GM19238 (cell line): ENCODE data around the gene MIB1.
"Not testable (repeated sequence)": the region's sequence is repeated elsewhere in the genome, so short reads cannot be mapped to it uniquely, and the experiment has no call there.

Experiments used
- DNase-seq: peaks from one replicate; pipeline ENCODE4 v3.0.0; 2011; ENCODE audit warnings: low spot score; ENCODE audit not compliant: insufficient read length

MIB1 gene

DNA sequence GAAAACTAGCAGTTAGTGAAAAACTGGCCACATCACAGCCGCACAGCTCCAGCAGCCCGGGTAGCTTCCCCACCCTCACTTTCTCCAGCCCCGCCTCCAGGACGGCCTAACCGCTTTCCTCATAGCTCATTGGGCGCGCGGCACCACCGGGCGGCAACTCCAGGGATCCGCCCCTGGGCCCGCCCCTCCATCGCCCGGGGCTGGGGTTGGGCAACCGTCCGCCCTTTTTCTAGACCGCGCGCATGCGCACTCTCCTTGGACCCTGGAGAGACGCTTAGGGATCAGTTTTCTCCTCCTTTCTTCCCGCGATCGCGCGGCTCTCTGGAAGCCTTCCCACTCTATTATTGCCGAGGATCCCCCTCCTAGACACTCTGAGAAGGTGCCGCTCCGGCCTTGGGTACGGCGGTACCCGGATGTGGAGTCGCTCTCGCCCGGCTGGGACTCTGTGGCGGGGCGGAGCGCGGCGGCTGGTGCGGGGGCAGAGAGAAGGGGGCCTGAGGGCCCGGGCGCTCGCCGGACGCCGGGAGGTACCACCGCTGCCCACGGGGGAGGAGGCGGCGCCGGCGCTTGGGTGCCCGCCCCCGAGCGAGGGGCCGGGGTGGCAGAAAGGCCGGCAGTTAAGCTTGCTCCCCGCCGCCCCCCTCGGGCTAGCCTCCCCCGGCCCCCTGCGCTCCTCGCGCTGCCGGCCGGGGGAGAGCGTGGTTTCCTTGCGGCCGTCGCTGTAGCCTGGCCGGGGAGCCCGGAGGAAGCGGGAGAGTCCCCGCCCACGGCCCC lies at the start of gene MIB1:
Gene MIB1 (plus strand): TSS at position 255 of the 774 bp plus-strand sequence. CDS start 792 bp downstream, outside the sequence.
- DNase-seq = peak; percentile 88

DNA sequence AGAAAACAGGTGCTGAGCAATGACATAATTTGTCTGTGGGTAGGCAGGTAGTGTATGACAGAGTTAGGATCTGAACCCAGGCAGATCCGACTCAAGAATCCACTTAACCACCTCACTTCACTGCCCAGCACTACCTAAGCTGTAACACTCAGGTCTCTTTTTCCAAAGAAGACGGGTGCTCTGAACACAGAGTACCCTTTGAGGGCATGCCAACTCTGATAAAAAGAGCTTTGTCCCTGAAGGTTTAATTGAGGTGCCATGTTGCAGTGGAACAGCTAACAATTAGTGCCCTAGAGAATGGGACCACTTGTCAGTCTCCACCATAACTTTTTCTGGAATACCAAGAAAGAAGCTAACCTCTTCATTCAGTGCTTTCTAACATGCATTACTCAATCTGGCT lies 47.3 kb upstream of the MIB1 start:
- DNase-seq = no peak

DNA sequence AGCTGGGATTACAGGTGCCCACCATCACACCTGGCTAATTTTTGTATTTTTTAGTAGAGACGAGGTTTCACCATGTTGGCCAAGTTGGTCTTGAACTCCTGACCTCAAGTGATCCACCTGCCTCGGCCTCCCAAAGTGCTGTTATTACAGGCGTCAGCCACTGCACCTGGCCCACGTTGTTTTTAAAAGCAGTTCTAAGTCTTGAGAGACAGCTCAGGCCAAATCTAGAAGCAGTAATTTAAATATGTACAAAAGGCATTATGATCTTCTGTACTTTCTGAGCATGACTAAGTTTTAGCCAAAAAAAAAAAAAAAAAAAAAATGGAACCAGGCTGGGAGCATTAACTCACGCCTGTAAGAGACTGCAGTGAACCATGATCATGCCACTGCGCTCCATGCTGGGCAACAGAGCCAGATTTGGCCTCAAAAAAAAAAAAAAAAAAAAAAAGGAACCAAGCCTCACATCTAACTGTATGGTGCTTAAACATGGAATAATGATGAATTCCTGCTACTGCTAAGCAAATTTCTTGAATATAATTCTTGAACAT lies 40.0 kb upstream of the MIB1 start:
- DNase-seq = no peak

DNA sequence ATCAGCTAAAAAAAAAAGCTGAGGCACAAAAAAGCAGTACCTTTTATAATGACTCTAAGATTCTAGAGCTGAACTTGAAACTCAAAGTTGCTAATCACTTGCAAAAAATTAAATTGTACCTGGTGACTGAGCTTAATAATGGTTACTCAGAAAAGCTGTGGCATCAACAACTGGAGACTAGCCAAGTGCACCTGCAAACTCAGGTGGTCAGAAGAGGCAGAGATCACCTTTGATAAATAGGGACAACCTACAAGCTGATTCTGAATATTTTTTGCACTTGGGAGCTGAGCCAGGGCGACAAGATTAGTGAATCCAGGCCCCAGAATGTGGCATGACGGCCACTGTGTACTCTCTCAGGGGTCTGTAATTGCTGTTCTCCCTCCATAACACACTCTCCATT lies 39.0 kb upstream of the MIB1 start:
- DNase-seq = no peak

DNA sequence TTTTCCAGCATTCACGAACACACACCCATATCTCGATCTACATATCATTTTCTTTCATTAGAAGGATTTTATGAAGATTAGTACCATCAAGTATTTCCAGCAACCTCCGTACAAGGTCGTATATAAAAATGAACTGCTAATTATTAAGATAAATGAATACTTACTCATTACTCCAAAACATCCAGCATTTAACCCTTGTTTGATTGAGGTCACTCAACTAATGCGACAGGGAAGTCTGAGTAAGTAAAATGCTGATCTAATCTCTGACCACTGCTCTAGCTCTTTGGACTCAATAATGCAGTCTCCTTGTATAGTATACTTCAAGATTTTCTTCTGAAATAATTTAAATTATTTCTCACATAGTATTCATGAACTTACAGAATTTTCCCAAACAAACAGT lies 38.0 kb upstream of the MIB1 start:
- no peak for DNase-seq

DNA sequence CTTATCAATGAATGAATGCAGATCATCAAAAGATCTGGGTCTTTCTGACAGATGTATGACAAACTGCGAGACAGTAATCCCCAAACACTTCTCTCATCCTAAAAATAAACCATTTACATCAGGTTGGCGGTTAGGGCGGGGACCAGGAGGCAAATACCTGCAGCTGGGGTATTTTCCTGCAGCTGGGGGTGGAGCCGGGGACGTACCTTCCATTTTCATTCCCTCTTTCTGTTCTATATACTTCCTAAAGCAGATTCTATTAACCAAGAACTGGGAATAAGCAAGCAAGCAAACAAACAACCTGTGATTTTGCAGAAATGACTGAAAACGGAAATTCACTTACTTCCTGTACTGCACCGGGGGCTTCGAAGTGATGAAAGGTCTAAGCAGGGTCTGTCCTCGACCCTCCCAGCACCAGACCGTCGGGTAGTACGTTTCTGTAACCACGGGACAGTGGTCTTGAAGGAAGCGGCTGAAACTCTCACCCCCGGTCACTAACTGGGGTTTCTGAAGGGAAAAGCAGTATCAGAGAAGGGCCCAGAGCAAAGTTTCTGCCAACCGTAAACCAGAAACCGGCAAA lies 37.3 kb upstream of the MIB1 start:
- DNase-seq = peak; percentile 36

DNA sequence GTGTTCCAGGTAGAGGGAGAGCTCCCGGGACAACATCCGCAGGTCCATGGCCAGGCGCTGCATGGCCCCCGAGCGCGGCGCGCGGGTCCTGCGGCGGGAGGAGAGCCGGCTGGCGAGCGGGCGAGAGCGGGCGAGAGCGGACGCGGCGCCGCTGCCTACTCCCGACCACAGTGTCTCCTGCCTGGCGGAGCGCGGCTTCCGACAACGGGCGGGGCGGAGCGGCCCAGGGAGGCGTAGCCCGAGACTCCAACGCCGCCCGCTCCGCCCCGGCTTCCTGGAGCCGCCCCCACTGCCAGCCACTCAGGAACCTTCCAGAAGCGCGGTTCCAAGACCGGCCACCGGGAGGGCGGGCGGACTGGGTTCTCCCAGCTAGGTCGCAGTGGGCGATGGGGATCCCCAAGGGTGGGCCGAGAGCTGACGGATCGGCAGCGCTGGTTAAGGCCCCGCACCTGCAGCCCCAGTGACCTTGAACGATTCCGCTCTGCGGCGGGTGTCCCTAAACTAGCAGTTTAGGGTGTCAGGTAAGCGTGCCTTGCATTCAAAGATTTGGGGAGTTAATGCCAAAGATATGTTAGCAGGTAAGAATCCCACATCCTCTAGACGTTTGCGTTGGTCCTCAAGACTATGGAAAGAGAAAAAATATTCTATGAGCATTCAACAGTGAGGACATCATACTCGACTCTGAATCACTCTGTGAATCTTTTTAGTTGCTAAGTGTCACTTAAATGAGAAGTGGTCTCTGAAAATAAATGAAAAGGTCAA lies 35.8 kb upstream of the MIB1 start, which contains the start of gene ABHD3:
Gene ABHD3 (minus strand): TSS at position 172 of the 762 bp plus-strand sequence. CDS start 109 bp downstream, at position 63.
- DNase-seq = peak; percentile 90

DNA sequence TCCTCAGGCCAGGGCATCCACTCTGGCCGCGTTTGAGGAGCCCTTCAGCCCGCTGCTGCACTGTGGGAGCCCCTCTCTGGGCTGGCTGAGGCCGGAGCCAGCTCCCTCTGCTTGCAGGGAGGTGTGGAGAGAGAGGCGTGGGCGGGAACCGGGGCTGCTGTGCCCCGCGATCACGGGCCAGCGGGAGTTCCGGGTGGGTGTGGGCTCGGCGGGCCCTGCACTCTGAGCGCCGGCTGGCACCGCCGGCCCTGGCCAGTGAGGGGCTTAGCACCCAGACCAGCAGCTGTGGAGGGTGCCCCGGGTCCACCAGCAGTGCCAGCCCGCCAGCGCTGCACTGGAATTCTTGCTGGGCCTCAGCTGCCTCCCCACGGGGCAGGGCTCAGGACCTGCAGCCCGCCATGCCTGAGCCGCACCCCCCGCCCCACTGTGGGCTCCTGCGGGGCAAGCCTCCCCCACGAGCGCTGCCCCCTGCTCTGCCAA lies 34.2 kb upstream of the MIB1 start:
- no peak for DNase-seq

DNA sequence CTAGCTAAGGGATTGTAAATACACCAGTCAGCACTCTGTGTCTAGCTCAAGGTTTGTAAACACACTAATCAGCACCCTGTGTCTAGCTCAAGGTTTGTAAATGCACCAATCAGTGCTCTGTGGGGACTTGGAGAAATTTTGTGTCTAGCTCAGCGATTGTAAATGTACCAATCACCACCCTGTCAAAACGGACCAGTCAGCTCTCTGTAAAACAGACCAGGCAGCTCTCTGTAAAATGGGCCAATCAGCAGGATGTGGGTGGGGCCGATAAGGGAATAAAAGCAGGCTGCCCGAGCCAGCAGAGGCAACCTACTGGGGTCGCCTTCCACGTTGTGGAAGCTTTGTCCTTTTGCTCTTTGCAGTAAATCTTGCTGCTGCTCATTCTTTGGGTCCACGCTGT lies 33.5 kb upstream of the MIB1 start:
- not testable (repeated sequence) for DNase-seq

DNA sequence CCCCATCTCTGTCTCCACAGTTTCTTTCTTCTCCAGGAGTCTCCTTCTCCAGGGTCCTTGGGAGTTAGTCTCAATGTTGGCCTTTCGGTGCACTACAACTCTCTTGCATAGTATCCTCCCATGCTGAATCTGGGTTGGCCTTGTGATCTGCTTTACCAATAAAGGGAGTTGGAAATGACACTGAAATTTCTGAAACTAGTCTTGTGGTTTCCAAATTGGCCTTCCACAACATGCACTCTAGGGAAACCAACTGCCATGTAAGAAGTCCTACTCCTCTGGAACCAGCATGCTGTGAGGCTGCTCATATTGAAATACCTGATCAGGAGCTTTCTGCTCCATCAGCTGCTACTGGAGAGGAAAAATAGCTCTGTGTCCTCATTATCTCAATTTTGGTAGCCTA lies 26.1 kb upstream of the MIB1 start:
- no peak for DNase-seq

DNA sequence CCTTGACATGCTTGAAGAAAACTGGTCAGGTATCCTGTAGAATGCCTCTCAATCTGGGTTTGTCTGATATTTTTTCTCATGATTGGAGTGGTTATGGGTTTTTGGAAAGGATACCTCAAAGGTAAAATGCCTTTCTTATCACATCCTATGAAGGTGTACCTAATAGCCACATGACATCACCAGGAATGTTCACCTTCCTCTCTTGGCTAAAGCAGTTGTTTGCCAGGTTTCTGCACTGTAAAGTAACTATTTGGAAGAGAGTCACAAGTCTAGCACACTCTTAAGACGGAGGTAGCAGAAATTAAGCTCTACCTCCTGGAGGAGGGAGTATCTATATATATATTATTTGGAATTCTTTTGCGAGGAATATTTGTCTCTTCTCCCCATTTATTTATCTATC lies 17.9 kb upstream of the MIB1 start:
- DNase-seq = no peak

DNA sequence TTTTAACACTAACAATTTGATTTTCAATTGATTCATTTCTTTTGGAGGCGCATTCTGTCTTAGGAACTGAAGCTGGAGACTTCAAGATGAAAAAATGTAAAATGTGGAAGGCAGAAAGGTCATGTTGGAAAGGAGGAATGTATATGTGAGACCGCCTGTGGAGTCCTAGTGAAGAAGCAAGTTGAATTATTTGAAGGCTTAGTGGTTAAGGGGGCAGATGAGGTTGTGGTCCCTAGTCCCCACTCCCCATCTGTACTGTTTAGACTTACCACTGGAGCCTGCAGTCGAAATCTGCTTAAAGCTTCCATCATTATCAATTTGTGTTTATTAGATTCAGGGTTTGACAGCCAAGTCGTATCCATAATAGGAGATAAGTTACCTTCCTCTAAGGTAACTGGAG lies 15.4 kb upstream of the MIB1 start:
- no peak for DNase-seq

DNA sequence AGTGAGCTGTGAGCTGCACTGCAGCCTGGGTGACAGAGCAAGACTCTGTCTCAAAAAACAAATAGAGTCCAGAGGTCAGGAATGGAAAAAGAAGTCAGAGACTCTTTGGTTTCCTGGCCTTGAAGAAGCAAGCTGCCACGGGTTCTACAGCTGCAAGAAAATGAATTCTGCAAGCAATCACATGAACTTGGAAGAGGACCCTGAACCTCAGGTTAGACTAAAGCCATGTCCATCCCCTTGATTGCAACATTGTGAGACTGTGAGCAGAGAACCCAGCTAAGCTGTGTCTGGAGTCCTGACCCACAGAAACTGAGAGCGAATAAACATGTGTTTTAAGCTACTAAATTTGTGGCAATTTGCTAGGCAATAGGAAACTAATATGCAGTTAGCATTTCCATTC lies 12.9 kb upstream of the MIB1 start:
- no peak for DNase-seq

DNA sequence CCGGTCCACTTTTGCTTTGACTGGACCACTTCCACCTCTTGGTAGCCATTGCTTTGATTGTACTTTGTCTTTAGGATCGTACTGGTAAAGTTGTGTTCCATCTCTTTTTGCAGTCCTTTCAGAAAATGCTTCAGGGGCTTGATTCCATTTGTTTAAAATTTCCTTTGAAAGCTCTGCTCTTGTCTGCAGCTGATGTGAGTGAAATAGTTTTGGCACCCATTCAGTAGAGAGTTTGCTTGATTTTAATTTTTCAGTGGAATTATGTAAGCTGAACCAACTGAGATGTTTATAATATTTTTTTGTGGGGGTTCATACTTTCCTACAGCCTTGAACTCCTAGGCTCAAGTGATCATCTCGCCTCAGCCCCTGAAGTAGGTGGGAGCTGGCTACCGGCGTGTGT lies 7.6 kb upstream of the MIB1 start:
- DNase-seq = no peak

DNA sequence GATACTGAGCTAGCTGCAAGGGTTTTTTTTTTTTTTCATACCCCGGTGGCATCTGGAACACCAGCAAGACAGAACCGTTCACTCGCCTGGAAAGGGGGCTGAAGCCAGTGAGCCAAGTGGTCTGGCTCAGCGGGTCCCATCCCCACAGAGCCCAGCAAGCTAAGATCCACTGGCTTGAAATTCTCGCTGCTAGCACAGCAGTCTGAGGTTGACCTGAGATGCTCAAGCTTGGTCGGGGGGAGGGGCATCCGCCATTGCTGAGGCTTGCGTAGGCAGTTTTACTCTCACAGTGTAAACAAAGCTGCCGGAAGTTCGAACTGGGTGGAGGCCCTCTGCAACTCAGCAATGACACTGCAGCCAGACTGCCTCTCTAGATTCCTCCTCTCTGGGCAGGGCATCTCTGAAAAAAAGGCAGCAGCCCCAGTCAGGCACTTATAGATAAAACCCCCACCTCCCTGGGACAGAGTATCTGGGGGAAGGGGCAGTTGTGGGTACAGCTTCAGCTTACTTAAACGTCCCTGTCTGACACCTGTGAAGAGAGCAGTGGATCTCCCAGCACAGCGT lies 5.1 kb upstream of the MIB1 start:
- no peak for DNase-seq

DNA sequence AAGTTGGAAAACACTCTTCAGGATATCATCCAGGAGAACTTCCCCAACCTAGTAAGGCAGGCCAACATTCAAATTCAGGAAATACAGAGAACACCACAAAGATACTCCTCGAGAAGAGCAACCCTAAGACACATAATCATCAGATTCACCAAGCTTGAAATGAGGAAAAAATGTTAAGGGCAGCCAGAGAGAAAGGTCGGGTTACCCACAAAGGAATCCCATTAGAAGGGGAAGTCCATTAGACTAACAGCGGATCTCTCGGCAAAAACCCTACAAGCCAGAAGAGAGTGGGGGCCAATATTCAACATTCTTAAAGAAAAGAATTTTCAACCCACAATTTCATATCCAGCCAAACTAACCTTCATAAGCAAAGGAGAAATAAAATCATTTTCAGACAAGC lies 3.7 kb upstream of the MIB1 start:
- not testable (repeated sequence) for DNase-seq

DNA sequence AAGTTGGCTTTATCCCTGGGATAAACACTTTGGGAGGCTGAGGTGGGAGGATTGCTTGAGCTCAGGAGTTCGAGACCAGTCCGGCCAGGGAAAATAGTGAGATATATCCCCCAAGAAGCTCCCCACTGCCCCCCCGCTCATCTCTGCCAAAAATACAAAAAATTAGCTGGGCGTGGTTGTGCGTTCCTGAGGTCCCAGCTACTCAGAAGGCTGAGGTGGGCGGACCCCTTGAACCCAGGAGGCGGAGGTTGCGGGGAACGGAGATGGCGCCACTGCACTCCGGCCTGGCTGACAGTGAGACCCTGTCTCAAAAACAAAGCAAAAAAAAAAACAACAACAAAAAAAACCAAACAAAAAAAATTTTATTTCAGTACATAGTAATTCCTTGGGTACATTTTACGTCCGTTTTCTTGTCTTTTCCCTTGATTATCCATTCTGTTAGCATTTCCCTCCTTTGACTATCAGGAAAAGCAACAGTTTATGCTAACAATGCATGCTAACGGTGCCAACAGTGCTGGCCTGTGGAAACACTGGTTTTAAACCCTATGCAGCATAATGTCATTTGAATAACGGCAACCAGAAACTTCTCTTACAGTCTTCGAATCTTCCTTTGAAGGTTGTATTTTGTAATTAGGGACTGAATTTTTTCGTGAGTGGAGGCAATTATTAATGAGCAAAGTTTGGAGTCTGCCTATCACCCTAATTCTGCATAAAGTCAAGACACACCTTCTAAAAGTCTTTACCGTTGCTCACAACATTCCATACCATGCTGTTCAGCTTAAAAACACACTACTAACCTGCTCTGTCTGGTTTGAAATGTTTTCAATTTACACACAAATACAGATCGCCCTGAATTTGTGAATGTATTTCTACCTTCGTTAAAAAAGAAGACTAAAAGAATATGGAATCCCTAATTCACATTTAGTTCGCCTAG lies 721 bp upstream of the MIB1 start:
- no peak for DNase-seq

DNA sequence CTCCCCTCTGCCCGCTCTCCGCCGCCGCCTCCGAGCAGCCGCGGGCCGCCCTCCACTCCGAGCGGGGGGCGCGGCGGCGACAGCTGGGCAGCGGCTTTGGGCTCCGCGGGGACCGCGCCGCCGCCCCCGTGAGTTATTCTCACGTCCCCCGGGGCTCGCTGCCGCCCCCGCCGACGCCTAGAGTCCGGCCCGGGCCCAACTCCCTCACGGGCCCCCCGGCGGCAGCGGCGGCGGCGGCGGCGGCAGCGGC lies 645 bp downstream of the MIB1 start:
- no peak for DNase-seq

DNA sequence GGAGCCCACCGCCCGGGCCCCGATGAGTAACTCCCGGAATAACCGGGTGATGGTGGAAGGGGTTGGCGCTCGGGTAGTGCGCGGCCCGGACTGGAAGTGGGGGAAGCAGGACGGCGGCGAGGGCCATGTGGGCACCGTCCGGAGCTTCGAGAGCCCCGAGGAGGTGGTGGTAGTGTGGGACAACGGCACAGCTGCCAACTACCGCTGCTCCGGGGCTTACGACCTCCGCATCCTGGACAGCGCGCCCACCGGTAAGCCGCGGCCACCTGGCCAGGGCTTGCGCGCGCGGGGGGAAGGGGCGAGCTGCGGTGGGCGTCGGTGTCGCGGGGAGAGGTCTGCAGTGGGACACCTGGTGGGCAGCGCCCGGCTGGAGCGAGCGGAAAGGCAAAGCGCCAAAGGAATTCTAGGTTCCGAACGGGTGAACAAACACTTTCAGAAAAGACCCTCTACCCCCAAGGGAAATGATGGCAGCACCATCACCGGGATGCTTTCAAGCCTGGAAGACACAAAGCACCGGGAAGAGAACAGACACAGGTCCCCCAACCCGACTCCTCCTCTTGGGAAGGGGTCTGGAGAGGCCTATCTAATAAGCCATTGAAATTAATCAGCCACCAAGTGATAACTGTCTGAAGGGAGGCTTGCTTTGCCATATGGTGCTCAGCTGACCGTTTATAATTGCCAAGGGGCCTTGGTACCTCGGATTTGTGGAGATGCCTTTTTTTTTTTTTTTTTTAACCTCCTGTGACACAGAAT lies 1.1 kb downstream of the MIB1 start:
- peak; percentile 16 for DNase-seq

DNA sequence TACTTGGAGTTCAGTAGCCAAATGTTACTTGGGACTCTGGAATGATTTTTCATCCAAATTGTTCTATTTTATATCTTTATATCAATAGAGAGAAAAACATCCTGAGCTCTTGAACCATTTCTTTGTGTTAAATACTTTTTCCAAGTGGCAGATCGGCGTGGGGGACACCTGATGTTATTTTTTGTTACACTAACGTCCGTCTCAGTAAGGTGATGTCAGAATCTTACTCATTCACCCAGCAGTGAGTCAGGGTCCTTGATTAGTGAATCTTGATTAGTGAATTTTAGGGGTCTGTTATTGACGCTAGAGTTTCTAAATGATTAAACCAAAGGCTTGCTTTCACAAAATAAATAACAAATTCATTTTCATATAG lies 1.7 kb downstream of the MIB1 start:
- DNase-seq = no peak
